ENCODE results near the gene HBB.
"Not testable (repeated sequence)": the region's sequence is repeated elsewhere in the genome, so short reads cannot be mapped to it uniquely, and the experiment has no call there.

GRCh38 chr11:5253440-5253839 is 26.6 kb upstream of the HBB start:
- TF ChIP-seq, protein P1, sequence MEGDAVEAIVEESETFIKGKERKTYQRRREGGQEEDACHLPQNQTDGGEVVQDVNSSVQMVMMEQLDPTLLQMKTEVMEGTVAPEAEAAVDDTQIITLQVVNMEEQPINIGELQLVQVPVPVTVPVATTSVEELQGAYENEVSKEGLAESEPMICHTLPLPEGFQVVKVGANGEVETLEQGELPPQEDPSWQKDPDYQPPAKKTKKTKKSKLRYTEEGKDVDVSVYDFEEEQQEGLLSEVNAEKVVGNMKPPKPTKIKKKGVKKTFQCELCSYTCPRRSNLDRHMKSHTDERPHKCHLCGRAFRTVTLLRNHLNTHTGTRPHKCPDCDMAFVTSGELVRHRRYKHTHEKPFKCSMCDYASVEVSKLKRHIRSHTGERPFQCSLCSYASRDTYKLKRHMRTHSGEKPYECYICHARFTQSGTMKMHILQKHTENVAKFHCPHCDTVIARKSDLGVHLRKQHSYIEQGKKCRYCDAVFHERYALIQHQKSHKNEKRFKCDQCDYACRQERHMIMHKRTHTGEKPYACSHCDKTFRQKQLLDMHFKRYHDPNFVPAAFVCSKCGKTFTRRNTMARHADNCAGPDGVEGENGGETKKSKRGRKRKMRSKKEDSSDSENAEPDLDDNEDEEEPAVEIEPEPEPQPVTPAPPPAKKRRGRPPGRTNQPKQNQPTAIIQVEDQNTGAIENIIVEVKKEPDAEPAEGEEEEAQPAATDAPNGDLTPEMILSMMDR (conservative IDR thresholded peaks at IDR 0.05 in 1 of 2, IDR thresholded peaks at IDR 0.05 in 1 of 2; ENCODE audit: low read depth in 1 of 2, low read length in 2 of 2), result not testable (repeated sequence)
- not testable (repeated sequence) for TF ChIP-seq EZH2 (IDR thresholded peaks at IDR 0.05; ENCODE audit: low read length, missing control alignments)

All from fibroblast of lung (primary cell).